ENCODE data around the gene PRDX2.

GRCh38 chr19:12763100-12763499 is 38.5 kb downstream of the PRDX2 start:
- TF ChIP-seq POLR2A (IDR thresholded peaks at IDR 0.05), result no peak
- no peak for TF ChIP-seq CTCF (IDR thresholded peaks at IDR 0.05)
- no peak for TF ChIP-seq POLR2AphosphoS5 (IDR thresholded peaks at IDR 0.05)
